IgD-negative memory B cell (primary cell): Measurements from ENCODE around the gene NUP98. TPM values are rescaled to one million over a fixed set of nuclear protein-coding genes. Genes with fewer than 3 reads are reported as not detected.

Experiments used
- H3K27ac Mint-ChIP-seq, 3 donors: one replicate each; pipeline ENCODE4 v1.8.0; 2020 to 2022; ENCODE audit warnings: mild to moderate bottlenecking in 3 of 3, mixed read lengths in 3 of 3, moderate library complexity in 1 of 3
- H3K27me3 Mint-ChIP-seq: one replicate; pipeline ENCODE4 v1.8.0; 2021; ENCODE audit warnings: mixed read lengths
- H3K36me3 Mint-ChIP-seq: one replicate; pipeline ENCODE4 v1.8.0; 2020; ENCODE audit warnings: mild to moderate bottlenecking, mixed read lengths
- H3K4me1 Mint-ChIP-seq, 3 donors: one replicate each; pipeline ENCODE4 v1.8.0; 2020 to 2022; ENCODE audit warnings: mixed read lengths in 3 of 3, mild to moderate bottlenecking in 1 of 3
- H3K4me3 Mint-ChIP-seq, 4 donors: one replicate each; pipeline ENCODE4 v1.8.0; 2020 to 2022; ENCODE audit warnings: mild to moderate bottlenecking in 4 of 4, mixed read lengths in 4 of 4, moderate library complexity in 3 of 4
- H3K9me3 Mint-ChIP-seq, 3 donors: one replicate each; pipeline ENCODE4 v1.8.0; 2020 to 2021; ENCODE audit warnings: mixed read lengths in 3 of 3, mild to moderate bottlenecking in 1 of 3
- polyA plus RNA-seq: library from polyadenylated mRNA; unstranded; fragments of 300-500 nt; fragmentation: Illumina TruSeq; gene quantifications from one replicate; pipeline ENCODE4 v1.2.3, GENCODE V29; 2021

Gene NUP98
- polyA plus RNA-seq, 1 donor from 2014 or later, result 34.0 TPM

- H3K9me3 Mint-ChIP-seq, result no peaks in the 10 kb centered on the region
- H3K4me3 Mint-ChIP-seq, result no peak overlapping the region
- no peaks in the 10 kb centered on the region for H3K27me3 Mint-ChIP-seq
- no peak overlapping the region for H3K27ac Mint-ChIP-seq
- peaks cover 0 to 1% (median 0%) of the 10 kb centered on the region in 3 donors for H3K4me1 Mint-ChIP-seq
- peaks cover 2% of the 10 kb centered on the region for H3K36me3 Mint-ChIP-seq
Measured at GRCh38 chr11:3707176-3707575, 90.2 kb downstream of the NUP98 start.

GRCh38 chr11:3703383-3703782 is 94.0 kb downstream of the NUP98 start:
- peaks cover 2% of the 10 kb centered on the region for H3K36me3 Mint-ChIP-seq
- H3K4me1 Mint-ChIP-seq, result peaks cover 0 to 1% (median 0%) of the 10 kb centered on the region in 3 donors
- H3K27me3 Mint-ChIP-seq, result no peaks in the 10 kb centered on the region
- H3K9me3 Mint-ChIP-seq, result no peaks in the 10 kb centered on the region
- H3K4me3 Mint-ChIP-seq, result no peak overlapping the region
- no peak overlapping the region for H3K27ac Mint-ChIP-seq

GRCh38 chr11:3700910-3701309 is 96.4 kb downstream of the NUP98 start:
- Mint-ChIP-seq H3K27ac (no peak overlapping the region), H3K9me3 (no peaks in the 10 kb centered on the region), H3K27me3 (no peaks in the 10 kb centered on the region), H3K36me3 (no peaks in the 10 kb centered on the region), H3K4me1 (no peaks in the 10 kb centered on the region), H3K4me3 (no peak overlapping the region)

GRCh38 chr11:3700410-3700809 is 96.9 kb downstream of the NUP98 start:
- Mint-ChIP-seq H3K27ac (no peak overlapping the region), H3K36me3 (no peaks in the 10 kb centered on the region), H3K4me1 (no peaks in the 10 kb centered on the region), H3K4me3 (no peak overlapping the region), H3K9me3 (no peaks in the 10 kb centered on the region), H3K27me3 (no peaks in the 10 kb centered on the region)

- no peaks in the 10 kb centered on the region for H3K4me1 Mint-ChIP-seq
- H3K27ac Mint-ChIP-seq, result no peak overlapping the region
- H3K9me3 Mint-ChIP-seq, result no peaks in the 10 kb centered on the region
- peaks cover 8% of the 10 kb centered on the region for H3K36me3 Mint-ChIP-seq
- no peak overlapping the region for H3K4me3 Mint-ChIP-seq
- H3K27me3 Mint-ChIP-seq, result no peaks in the 10 kb centered on the region
Measured at GRCh38 chr11:3686751-3687150, 110.6 kb downstream of the NUP98 start.

GRCh38 chr11:3685923-3686322 is 111.4 kb downstream of the NUP98 start:
- Mint-ChIP-seq H3K36me3 (peaks cover 11% of the 10 kb centered on the region), H3K4me1 (no peaks in the 10 kb centered on the region), H3K9me3 (no peaks in the 10 kb centered on the region), H3K27ac (peak overlapping the region in 1 of 3 donors; percentile 24), H3K27me3 (no peaks in the 10 kb centered on the region), H3K4me3 (no peak overlapping the region)

- Mint-ChIP-seq H3K9me3 (no peaks in the 10 kb centered on the region), H3K27ac (no peak overlapping the region), H3K27me3 (no peaks in the 10 kb centered on the region), H3K4me1 (no peaks in the 10 kb centered on the region), H3K36me3 (peaks cover 11% of the 10 kb centered on the region), H3K4me3 (no peak overlapping the region)
Measured at GRCh38 chr11:3684819-3685172, 112.6 kb downstream of the NUP98 start.

GRCh38 chr11:3684129-3684818 is 113.1 kb downstream of the NUP98 start:
- Mint-ChIP-seq H3K4me3 (no peak overlapping the region), H3K9me3 (no peaks in the 10 kb centered on the region), H3K27ac (no peak overlapping the region), H3K36me3 (peaks cover 11% of the 10 kb centered on the region), H3K4me1 (no peaks in the 10 kb centered on the region), H3K27me3 (no peaks in the 10 kb centered on the region)

- Mint-ChIP-seq H3K27ac (peak overlapping the region in 1 of 3 donors; percentile 73), H3K27me3 (no peaks in the 10 kb centered on the region), H3K4me1 (no peaks in the 10 kb centered on the region), H3K9me3 (no peaks in the 10 kb centered on the region), H3K36me3 (peaks cover 11% of the 10 kb centered on the region), H3K4me3 (no peak overlapping the region)
Measured at GRCh38 chr11:3683039-3683438, 114.3 kb downstream of the NUP98 start.

- no peak overlapping the region for H3K4me3 Mint-ChIP-seq
- H3K36me3 Mint-ChIP-seq, result peaks cover 12% of the 10 kb centered on the region
- H3K27me3 Mint-ChIP-seq, result no peaks in the 10 kb centered on the region
- no peaks in the 10 kb centered on the region for H3K9me3 Mint-ChIP-seq
- no peak overlapping the region for H3K27ac Mint-ChIP-seq
- no peaks in the 10 kb centered on the region for H3K4me1 Mint-ChIP-seq
Measured at GRCh38 chr11:3679077-3679476, 118.3 kb downstream of the NUP98 start.

- Mint-ChIP-seq H3K4me1 (peaks cover 0 to 2% (median 0%) of the 10 kb centered on the region in 3 donors), H3K27ac (no peak overlapping the region), H3K36me3 (peaks cover 6% of the 10 kb centered on the region), H3K27me3 (no peaks in the 10 kb centered on the region), H3K9me3 (no peaks in the 10 kb centered on the region), H3K4me3 (no peak overlapping the region)
Measured at GRCh38 chr11:3675971-3676370, 121.4 kb downstream of the NUP98 start.

GRCh38 chr11:3674189-3674588 is 123.2 kb downstream of the NUP98 start:
- H3K9me3 Mint-ChIP-seq, result no peaks in the 10 kb centered on the region
- no peak overlapping the region for H3K4me3 Mint-ChIP-seq
- no peak overlapping the region for H3K27ac Mint-ChIP-seq
- H3K27me3 Mint-ChIP-seq, result no peaks in the 10 kb centered on the region
- peaks cover 0 to 2% (median 0%) of the 10 kb centered on the region in 3 donors for H3K4me1 Mint-ChIP-seq
- peaks cover 9% of the 10 kb centered on the region for H3K36me3 Mint-ChIP-seq

- peaks cover 0 to 2% (median 0%) of the 10 kb centered on the region in 3 donors for H3K4me1 Mint-ChIP-seq
- no peaks in the 10 kb centered on the region for H3K9me3 Mint-ChIP-seq
- peaks cover 9% of the 10 kb centered on the region for H3K36me3 Mint-ChIP-seq
- no peaks in the 10 kb centered on the region for H3K27me3 Mint-ChIP-seq
- H3K4me3 Mint-ChIP-seq, result peak within 1 kb of the TSS in 1 of 4 donors; percentile 19
- H3K27ac Mint-ChIP-seq, result peak within 1 kb of the TSS in 2 of 3 donors; percentile 74 to 88
Measured at GRCh38 chr11:3671334-3672254, 125.8 kb downstream of the NUP98 start, which contains the start of gene CHRNA10. Gene CHRNA10 (minus strand): TSS chr11:3671384. CDS start chr11:3671312, 72 bp downstream.

- Mint-ChIP-seq H3K36me3 (peaks cover 7% of the 10 kb centered on the region), H3K9me3 (no peaks in the 10 kb centered on the region), H3K27ac (peak overlapping the region in 1 of 3 donors; percentile 83), H3K27me3 (no peaks in the 10 kb centered on the region), H3K4me1 (peaks cover 0 to 2% (median 0%) of the 10 kb centered on the region in 3 donors), H3K4me3 (no peak overlapping the region)
Measured at GRCh38 chr11:3669742-3670183, 127.6 kb downstream of the NUP98 start.

GRCh38 chr11:3669128-3669527 is 128.2 kb downstream of the NUP98 start:
- no peaks in the 10 kb centered on the region for H3K27me3 Mint-ChIP-seq
- peaks cover 7% of the 10 kb centered on the region for H3K36me3 Mint-ChIP-seq
- H3K9me3 Mint-ChIP-seq, result no peaks in the 10 kb centered on the region
- H3K27ac Mint-ChIP-seq, result peak overlapping the region in 1 of 3 donors; percentile 83
- H3K4me3 Mint-ChIP-seq, result no peak overlapping the region
- H3K4me1 Mint-ChIP-seq, result peaks cover 0 to 2% (median 0%) of the 10 kb centered on the region in 3 donors
